Measurements from ENCODE around the gene SORL1-AS1.

Gene SORL1-AS1

DNA sequence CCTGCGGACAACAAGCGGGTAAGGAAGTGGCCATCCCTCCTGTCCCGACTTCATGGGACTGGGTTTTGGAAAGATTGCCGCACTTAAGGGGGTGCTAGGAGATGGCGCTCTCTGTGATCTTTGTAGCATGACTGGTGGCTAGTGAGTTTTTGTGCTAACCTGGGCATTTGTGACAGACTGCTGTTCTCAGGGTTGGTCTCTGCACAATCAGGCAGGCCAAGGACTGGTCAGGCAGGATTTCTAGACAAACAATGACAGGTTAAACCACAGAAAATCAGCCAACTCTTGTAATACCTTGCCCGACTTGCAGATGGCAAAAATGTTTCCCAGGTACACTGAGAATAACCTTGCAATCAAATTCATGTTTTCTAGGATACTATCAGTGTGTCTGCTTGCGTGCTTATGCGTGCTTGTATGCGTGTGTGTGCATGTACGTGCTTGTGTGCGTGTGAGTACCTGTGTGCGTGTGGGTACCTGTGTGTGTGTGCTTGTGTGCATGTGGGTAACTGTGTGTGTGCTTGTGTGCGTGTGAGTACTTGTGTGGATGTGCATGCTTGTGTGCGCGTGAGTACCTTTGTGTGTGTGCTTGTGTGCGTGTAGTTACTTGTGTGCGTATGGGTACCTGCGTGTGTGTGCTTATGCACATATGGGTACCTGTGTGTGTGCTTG, 25.6 kb upstream of the SORL1-AS1 start:
- DNase-seq (no peak), ATAC-seq (no peak)
- TF ChIP-seq POLR2A (IDR thresholded peaks at IDR 0.05), result no peak
- TF ChIP-seq, protein P1, sequence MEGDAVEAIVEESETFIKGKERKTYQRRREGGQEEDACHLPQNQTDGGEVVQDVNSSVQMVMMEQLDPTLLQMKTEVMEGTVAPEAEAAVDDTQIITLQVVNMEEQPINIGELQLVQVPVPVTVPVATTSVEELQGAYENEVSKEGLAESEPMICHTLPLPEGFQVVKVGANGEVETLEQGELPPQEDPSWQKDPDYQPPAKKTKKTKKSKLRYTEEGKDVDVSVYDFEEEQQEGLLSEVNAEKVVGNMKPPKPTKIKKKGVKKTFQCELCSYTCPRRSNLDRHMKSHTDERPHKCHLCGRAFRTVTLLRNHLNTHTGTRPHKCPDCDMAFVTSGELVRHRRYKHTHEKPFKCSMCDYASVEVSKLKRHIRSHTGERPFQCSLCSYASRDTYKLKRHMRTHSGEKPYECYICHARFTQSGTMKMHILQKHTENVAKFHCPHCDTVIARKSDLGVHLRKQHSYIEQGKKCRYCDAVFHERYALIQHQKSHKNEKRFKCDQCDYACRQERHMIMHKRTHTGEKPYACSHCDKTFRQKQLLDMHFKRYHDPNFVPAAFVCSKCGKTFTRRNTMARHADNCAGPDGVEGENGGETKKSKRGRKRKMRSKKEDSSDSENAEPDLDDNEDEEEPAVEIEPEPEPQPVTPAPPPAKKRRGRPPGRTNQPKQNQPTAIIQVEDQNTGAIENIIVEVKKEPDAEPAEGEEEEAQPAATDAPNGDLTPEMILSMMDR (IDR thresholded peaks at IDR 0.05 in 4 of 5, conservative IDR thresholded peaks at IDR 0.05 in 1 of 5), result no peak
- Histone ChIP-seq H3K27ac (no peak overlapping the region), H3K27me3 (no peaks in the 10 kb centered on the region), H3K4me1 (no peaks in the 10 kb centered on the region), H3K9me3 (no peaks in the 10 kb centered on the region), H3K36me3 (no peaks in the 10 kb centered on the region), H3K4me3 (no peak overlapping the region)
- in situ Hi-C loops (cut with MboI; ENCODE audit: low sequenced_read_pairs in 4 of 4), result no loop called here
- intact Hi-C loops (cut with DNase I; ENCODE audit: low total_unique reads), result no loop called here

DNA sequence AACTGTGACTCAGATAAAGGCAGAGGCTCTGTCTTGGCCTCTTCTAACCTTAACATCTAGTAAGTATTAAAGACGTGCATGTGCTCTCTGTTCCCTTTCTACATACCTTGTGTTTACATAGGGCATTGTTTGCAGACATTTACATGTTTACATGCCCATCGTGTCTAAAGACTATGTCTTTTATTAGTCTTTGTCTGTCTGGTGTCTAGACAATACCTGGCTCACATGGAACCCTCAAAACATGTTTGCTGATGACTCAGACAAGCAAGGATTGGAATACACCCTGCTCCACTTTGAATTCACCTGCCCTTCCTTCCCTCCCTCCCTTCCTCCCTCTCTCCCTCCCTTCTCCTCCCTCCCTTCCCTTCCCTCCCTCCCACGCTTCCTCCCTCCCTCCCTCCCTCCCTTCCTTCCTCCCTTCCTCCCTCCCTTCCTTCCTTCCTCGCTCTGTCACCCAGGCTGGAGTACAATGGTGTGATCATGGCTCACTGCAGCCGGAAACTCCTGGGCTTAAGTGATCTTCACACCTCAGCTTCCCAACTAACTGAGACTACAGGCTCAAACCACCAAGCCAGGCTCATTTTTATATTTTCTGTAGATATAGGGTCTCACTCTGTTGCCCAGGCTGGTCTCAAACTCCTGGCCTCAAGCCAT, 23.7 kb upstream of the SORL1-AS1 start:
- TF ChIP-seq POLR2A (IDR thresholded peaks at IDR 0.05), result no peak
- TF ChIP-seq, protein P1 (IDR thresholded peaks at IDR 0.05 in 4 of 5, conservative IDR thresholded peaks at IDR 0.05 in 1 of 5), result no peak
- in situ Hi-C loops (cut with MboI; ENCODE audit: low sequenced_read_pairs in 4 of 4) (no loop called here), intact Hi-C loops (cut with DNase I; ENCODE audit: low total_unique reads) (no loop called here)
- H3K9me3 ChIP-seq, result no peaks in the 10 kb centered on the region
- H3K4me3 ChIP-seq, result no peak overlapping the region
- no peaks in the 10 kb centered on the region for H3K36me3 ChIP-seq
- H3K4me1 ChIP-seq, result no peaks in the 10 kb centered on the region
- H3K27ac ChIP-seq, result no peak overlapping the region
- ATAC-seq, result no peak
- H3K27me3 ChIP-seq, result no peaks in the 10 kb centered on the region
- DNase-seq, result no peak

DNA sequence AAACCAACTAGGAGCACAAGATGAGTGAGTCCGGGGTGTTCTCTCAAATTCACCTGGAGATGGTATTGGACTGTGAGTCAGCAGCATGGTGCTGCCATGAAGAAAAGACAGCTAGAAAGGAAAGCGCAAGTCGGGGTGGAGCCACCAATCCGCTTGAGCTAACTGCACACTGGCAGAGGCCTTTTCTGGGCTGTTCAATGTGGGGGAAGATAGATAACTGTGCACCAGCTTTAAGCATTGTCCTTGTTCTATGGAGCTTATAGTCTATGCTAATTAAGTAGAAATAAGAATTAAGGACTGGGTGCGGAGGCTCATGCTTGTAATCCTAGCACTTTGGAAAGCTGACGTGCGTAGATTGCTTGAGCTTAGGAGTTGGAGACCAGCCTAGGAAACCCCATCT, 21.9 kb upstream of the SORL1-AS1 start:
- Histone ChIP-seq H3K27me3 (no peaks in the 10 kb centered on the region), H3K9me3 (no peaks in the 10 kb centered on the region), H3K36me3 (no peaks in the 10 kb centered on the region), H3K27ac (no peak overlapping the region), H3K4me1 (no peaks in the 10 kb centered on the region), H3K4me3 (no peak overlapping the region)
- intact Hi-C loops (cut with DNase I; ENCODE audit: low total_unique reads), result no loop called here
- TF ChIP-seq POLR2A (IDR thresholded peaks at IDR 0.05), result no peak
- TF ChIP-seq, protein P1 (IDR thresholded peaks at IDR 0.05 in 4 of 5, conservative IDR thresholded peaks at IDR 0.05 in 1 of 5), result no peak
- ATAC-seq (no peak), DNase-seq (no peak)
- in situ Hi-C loops (cut with MboI; ENCODE audit: low sequenced_read_pairs in 4 of 4), result no loop called here

DNA sequence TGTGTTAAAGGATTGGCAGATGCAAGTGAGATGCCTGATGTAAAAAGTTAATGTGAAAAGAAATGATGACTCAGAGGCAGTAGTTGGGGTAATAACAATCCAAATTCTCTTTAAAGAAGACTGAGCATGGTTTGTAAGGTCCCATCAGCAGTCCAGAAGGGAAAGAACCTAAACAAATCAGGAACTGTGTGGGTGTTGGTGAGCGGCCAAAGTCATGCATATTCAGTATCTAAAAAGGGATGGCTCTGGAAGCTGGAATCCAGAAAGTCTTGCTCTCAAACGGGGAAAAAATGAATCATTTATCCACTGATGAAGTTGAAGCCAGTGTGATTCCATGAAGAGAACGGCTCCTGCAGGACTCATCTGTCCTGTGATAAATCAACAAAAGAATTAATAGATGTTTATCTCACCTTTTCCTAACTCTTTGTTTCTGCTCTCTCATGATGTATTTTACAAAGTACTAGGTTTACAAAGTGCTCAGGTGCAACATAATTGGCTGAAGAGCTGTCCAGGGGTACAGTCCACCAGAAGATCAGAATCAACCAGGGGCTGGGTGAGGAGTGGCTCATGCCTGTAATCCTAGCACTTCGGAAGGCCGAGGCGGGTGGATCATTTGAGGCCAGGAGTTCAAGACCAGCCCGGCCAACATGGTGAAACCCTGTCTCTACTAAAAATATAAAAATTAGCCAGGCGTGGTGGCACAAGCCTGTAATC, 20.5 kb upstream of the SORL1-AS1 start:
- Histone ChIP-seq H3K36me3 (no peaks in the 10 kb centered on the region), H3K27me3 (no peaks in the 10 kb centered on the region), H3K4me1 (no peaks in the 10 kb centered on the region), H3K9me3 (no peaks in the 10 kb centered on the region), H3K4me3 (no peak overlapping the region), H3K27ac (no peak overlapping the region)
- in situ Hi-C loops (cut with MboI; ENCODE audit: low sequenced_read_pairs in 4 of 4) (no loop called here), intact Hi-C loops (cut with DNase I; ENCODE audit: low total_unique reads) (no loop called here)
- ATAC-seq (no peak), DNase-seq (no peak)
- no peak for TF ChIP-seq POLR2A (IDR thresholded peaks at IDR 0.05)
- TF ChIP-seq, protein P1 (IDR thresholded peaks at IDR 0.05 in 4 of 5, conservative IDR thresholded peaks at IDR 0.05 in 1 of 5), result no peak

All from gastrocnemius medialis (tissue), 4 donors.